Epithelial cell of esophagus (primary cell): Measurements from ENCODE around the gene LEPR.

Source experiments
- DNase-seq: peaks from one replicate; pipeline ENCODE4 v3.0.0; 2010; ENCODE audit warnings: low read depth
- H3K4me3 ChIP-seq: 2 replicates; pipeline ENCODE4 v1.5.1; 2011; ENCODE audit warnings: mild to moderate bottlenecking, low read length, control low read depth
- TF ChIP-seq, protein P1 (sequence below): IDR thresholded peaks from 2 replicates; pipeline ENCODE4 v1.5.1; 2011; ENCODE audit warnings: low read depth, mild to moderate bottlenecking, low read length, control low read depth, inconsistent platforms; ENCODE audit not compliant: insufficient read depth; ENCODE audit errors: missing control alignments

LEPR gene

GRCh38 chr1:65434760-65435159, 14.3 kb downstream of the LEPR start:
- DNase-seq, result no peak
- H3K4me3 ChIP-seq, result no peak overlapping the region
- TF ChIP-seq, protein P1, sequence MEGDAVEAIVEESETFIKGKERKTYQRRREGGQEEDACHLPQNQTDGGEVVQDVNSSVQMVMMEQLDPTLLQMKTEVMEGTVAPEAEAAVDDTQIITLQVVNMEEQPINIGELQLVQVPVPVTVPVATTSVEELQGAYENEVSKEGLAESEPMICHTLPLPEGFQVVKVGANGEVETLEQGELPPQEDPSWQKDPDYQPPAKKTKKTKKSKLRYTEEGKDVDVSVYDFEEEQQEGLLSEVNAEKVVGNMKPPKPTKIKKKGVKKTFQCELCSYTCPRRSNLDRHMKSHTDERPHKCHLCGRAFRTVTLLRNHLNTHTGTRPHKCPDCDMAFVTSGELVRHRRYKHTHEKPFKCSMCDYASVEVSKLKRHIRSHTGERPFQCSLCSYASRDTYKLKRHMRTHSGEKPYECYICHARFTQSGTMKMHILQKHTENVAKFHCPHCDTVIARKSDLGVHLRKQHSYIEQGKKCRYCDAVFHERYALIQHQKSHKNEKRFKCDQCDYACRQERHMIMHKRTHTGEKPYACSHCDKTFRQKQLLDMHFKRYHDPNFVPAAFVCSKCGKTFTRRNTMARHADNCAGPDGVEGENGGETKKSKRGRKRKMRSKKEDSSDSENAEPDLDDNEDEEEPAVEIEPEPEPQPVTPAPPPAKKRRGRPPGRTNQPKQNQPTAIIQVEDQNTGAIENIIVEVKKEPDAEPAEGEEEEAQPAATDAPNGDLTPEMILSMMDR, result no peak

DNA sequence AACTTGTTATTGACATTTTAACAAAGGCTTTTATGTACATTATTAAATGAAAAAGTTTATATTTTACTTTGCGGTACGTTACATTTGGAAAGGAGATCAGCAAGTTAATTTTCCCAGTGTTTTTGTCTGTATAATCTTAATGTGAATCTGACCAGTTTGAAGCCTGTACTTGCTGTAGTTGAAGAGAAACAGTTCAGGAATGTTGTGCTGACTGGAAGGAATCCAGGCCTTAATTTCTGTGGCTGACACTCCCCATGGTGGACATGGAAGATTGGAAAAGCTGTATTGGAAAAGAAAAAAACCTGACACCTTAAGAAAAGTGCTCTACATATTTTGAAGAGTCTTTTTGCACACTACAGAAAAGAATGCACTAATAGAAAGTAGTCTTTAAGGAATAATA, 15.5 kb downstream of the LEPR start:
- H3K4me3 ChIP-seq, result no peak overlapping the region
- TF ChIP-seq, protein P1, result no peak
- no peak for DNase-seq

DNA sequence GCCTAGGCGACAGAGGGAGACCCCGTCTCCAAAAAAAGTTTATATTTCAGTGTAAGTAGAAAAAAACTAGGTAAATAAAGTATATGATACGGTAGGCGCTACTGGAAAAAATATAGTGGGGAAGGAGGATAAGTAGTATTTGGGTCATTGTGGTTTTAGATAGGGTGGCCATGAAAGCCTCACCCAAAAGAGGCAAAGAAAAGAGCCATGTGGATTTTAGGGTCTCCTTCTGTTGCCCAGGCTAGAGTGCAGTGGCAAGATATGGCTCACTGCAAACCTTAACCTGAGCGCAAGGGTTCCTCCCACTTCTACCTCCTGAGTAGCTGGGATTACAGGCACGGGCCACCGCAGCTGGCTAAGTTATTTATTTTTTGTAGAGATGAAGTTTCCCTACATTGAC, 17.1 kb downstream of the LEPR start:
- no peak overlapping the region for H3K4me3 ChIP-seq
- DNase-seq, result no peak
- TF ChIP-seq, protein P1, result no peak

DNA sequence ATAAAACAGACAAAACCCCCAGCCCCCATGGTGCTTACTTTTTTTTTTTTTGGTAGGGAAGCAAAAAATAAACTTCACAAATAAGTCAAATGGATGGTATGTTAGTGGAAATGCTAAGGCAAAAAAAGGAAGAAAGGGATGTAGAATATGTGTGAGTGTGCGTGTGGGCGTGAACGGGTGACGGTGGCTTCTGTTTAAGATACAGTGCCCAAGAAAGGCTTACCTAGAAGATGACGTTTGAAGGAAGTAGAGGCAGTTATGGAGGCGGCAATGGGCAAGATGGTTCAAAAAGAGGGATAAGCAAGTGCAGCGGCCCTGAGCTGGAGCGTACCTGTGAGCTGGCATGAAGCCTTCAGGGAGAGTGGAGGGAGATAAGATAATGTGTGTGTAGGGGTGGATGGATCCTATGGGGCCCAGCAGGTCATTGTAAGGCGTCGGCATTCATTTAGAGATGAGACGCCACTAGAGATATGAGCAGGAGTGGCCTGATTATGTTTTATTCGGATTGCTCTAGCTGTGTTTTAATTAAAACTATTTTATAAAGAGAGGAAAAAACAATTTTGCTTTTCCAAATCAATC, 19.9 kb downstream of the LEPR start:
- TF ChIP-seq, protein P1, result no peak
- no peak overlapping the region for H3K4me3 ChIP-seq
- no peak for DNase-seq

DNA sequence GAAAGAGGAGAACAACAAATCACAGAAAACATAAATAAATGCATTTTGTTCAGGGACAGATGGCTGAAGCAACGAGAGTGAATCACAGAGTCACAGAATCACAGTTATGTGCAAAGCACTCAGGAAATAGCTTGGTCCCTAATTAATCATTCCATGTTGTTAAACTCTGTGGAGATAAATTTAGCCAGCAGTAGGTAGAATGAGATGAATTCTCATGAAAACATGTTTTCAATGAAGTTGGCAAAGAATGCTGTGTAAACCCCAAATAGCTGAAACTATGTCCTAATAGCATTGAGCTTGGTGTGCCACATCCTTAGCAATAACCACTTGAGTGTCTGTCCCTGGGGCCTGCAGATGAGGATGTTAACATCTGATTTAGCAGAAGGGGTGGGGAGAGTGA, 20.4 kb downstream of the LEPR start:
- TF ChIP-seq, protein P1, result no peak

DNA sequence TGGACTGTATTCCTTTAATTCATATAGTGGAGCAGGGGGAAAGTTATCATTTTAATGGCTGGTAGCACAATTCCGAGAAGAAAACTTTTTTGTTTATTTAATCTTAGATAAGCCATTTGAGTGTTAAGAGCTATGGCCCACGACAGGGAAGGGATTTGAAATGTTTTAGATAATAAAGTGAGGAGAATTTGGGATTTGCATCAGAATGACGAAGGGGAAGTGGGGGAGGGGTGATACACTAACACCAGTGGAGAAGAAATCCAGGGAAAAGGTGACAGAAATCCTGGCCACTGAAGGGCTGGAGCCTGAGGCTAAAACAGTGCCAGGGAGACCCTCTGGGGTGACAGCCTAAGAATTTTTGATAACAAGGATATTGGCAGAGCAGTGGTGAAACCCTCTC, 21.0 kb downstream of the LEPR start:
- no peak overlapping the region for H3K4me3 ChIP-seq
- TF ChIP-seq, protein P1, result no peak
- no peak for DNase-seq

More for the DNA sequence above, 20.4 kb downstream of the LEPR start:
- no peak for DNase-seq
- no peak overlapping the region for H3K4me3 ChIP-seq

DNA sequence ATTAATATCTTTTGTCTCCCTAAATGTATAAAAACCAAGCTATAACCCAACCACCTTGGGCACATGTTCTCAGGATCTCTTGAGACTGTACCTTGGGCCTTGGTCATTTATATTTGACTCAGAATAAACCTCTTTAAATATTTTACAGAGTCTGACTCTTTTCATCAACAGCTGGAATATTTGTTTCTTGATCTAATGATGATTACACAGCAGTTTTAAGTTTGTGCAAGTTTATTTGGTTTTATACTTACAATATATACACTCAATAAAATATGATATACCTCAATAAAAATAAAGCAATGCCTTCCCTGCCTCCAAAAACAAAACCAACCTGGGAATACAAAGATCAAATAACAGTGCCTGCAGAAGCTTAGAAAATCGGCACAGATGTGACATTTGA, 22.0 kb downstream of the LEPR start:
- no peak overlapping the region for H3K4me3 ChIP-seq
- DNase-seq, result no peak
- TF ChIP-seq, protein P1, result no peak
